K562 (cell line): ENCODE results near the gene ARHGAP23. TPM values are rescaled to one million over a fixed set of nuclear protein-coding genes. Genes with fewer than 3 reads are reported as not detected.

Experiments
- ATAC-seq: fragments of 200-7000 bp; cut with Tn5 transposase; 3 replicates; pipeline ENCODE4 v1.9.1; 2020; ENCODE audit warnings: moderate library complexity
- BruUV-seq: library from RNA; stranded (reverse); fragments of 400-500 nt; replicated peaks from 2 replicates; lab custom pipeline; 2021; lab: Mats Ljungman, UMichigan
- CTCF ChIA-PET: fragments of 300-600 bp; formaldehyde crosslinking; extraction: SDS; loops from one replicate; lab custom pipeline; 2021; ENCODE audit warnings: low intra/inter-chr PET ratio; lab: Yijun Ruan, JAX
- POLR2A ChIA-PET: fragments of 300-600, 350-650 bp; sonication (Branson Sonifier 250); formaldehyde crosslinking; extraction: SDS; loops from one replicate; lab custom pipeline; 2021; ENCODE audit warnings: antibody characterized with exemption, inconsistent platforms; lab: Yijun Ruan, JAX
- DNase-seq, 4 experiments: peaks; one replicate each; pipeline versions ENCODE4 v3.0.0 to v3.0.0-alpha.2; 2011 to 2018; ENCODE audit warnings: low spot score in 3 of 4, mixed read lengths in 3 of 4; ENCODE audit errors: extremely low read depth in 1 of 4
- FAIRE-seq: peaks from 2 replicates; lab custom pipeline; 2011; peaks lifted over from hg19 to GRCh38; lab: Jason Lieb, UNC
- H2AFZ ChIP-seq: 2 replicates; pipeline ENCODE4 v1.6.0; 2011; ENCODE audit warnings: low read depth, low read length, control low read depth, inconsistent platforms
- H3K27ac ChIP-seq: fragments of 200-600 bp; 3 replicates; pipeline ENCODE4 v1.8.0; 2011; ENCODE audit warnings: low read depth, mild to moderate bottlenecking, control low read depth, inconsistent platforms, low read length, moderate library complexity, mixed read lengths; ENCODE audit errors: extremely low read depth
- H3K27me3 ChIP-seq, 2 experiments: fragments of 300-600 bp in 1 of 2; 2 replicates in 1 of 2; 3 replicates in 1 of 2; pipeline versions ENCODE4 v1.6.0 to v1.8.0; 2011; ENCODE audit warnings: inconsistent platforms in 2 of 2, low read length in 2 of 2, mild to moderate bottlenecking in 1 of 2, mixed read lengths in 1 of 2, moderate library complexity in 1 of 2; ENCODE audit not compliant: control insufficient read depth in 2 of 2, insufficient read depth in 2 of 2
- H3K36me3 ChIP-seq: fragments of 300-600 bp; 3 replicates; pipeline ENCODE4 v1.8.0; 2011; ENCODE audit warnings: mild to moderate bottlenecking, low read length, inconsistent platforms; ENCODE audit not compliant: control insufficient read depth, insufficient read depth
- H3K4me1 ChIP-seq, 2 experiments: fragments of 200-600 bp in 1 of 2; replicated peaks in 1 of 2; 2 replicates in 1 of 2; 3 replicates in 1 of 2; pipeline versions ENCODE4 v1.5.1 to v1.8.0; 2011; ENCODE audit warnings: inconsistent platforms in 2 of 2, low read length in 2 of 2, mild to moderate bottlenecking in 1 of 2, mixed read lengths in 1 of 2, moderate library complexity in 1 of 2; ENCODE audit not compliant: control insufficient read depth in 2 of 2, insufficient read depth in 2 of 2
- H3K4me2 ChIP-seq: 2 replicates; pipeline ENCODE4 v1.6.1; 2011; ENCODE audit warnings: low read length, control low read depth, inconsistent platforms, mixed read lengths; ENCODE audit not compliant: insufficient read depth
- H3K4me3 ChIP-seq: fragments of 200-600 bp; sonication (generic), shearing (Covaris generic); 2 replicates; pipeline ENCODE4 v1.5.1; 2016; ENCODE audit warnings: control low read depth, inconsistent platforms
- H3K79me2 ChIP-seq: fragments of 200-600 bp; 3 replicates; pipeline ENCODE4 v1.8.0; 2011; ENCODE audit warnings: low read length, inconsistent platforms; ENCODE audit not compliant: control insufficient read depth, insufficient read depth
- H3K9ac ChIP-seq, 2 experiments: 2 replicates each; pipeline versions ENCODE4 v1.6.0 to v1.6.1; 2011; ENCODE audit warnings: low read depth in 2 of 2, low read length in 2 of 2, control low read depth in 1 of 2, inconsistent platforms in 1 of 2, mild to moderate bottlenecking in 1 of 2, mixed read lengths in 1 of 2; ENCODE audit not compliant: insufficient read depth in 1 of 2
- H3K9me1 ChIP-seq: one replicate; pipeline ENCODE4 v1.6.0; 2011; ENCODE audit warnings: inconsistent platforms, mild to moderate bottlenecking, low read length, moderate library complexity; ENCODE audit not compliant: control insufficient read depth, insufficient read depth
- H3K9me3 ChIP-seq: replicated peaks from 2 replicates; pipeline ENCODE4 v1.5.1; 2011; ENCODE audit warnings: low read depth, low read length, inconsistent platforms; ENCODE audit not compliant: control insufficient read depth, insufficient read depth
- H4K20me1 ChIP-seq: replicated peaks from 2 replicates; pipeline ENCODE4 v1.6.1; 2011; ENCODE audit warnings: low read length, inconsistent platforms, mixed read lengths; ENCODE audit not compliant: control insufficient read depth, insufficient read depth
- BRF2 ChIP-seq: IDR thresholded peaks from 3 replicates; pipeline ENCODE4 v1.6.1; 2011; ENCODE audit warnings: borderline replicate concordance, mild to moderate bottlenecking; ENCODE audit not compliant: insufficient read length, insufficient read depth
- GABPB1 ChIP-seq: sonication (generic); formaldehyde crosslinking; IDR thresholded peaks from 2 replicates; pipeline ENCODE4 v1.8.0; 2022; ENCODE audit warnings: mild to moderate bottlenecking, missing genetic modification reagents
- HMBOX1 ChIP-seq: sonication (generic); IDR thresholded peaks from 2 replicates; pipeline ENCODE4 v1.6.1; 2016
- MAFF ChIP-seq: IDR thresholded peaks from 2 replicates; pipeline ENCODE4 v1.6.1; 2012; ENCODE audit warnings: low read length, improper control_type of control experiment
- POLR3A ChIP-seq: IDR thresholded peaks from 2 replicates; pipeline ENCODE4 v1.6.1; 2011; ENCODE audit warnings: borderline replicate concordance, mild to moderate bottlenecking, moderate library complexity; ENCODE audit not compliant: insufficient read length, insufficient read depth; ENCODE audit errors: extremely low read depth
- TFE3 ChIP-seq: fragments of 450-650 bp; formaldehyde crosslinking; IDR thresholded peaks from 2 replicates; pipeline ENCODE4 v1.4.0; 2020; ENCODE audit warnings: mild to moderate bottlenecking, mixed read lengths
- ZC3H4 ChIP-seq: sonication (generic); formaldehyde crosslinking; IDR thresholded peaks from 2 replicates; pipeline ENCODE4 v1.9.0; 2021; ENCODE audit warnings: missing genetic modification reagents, borderline replicate concordance
- ZEB2 ChIP-seq: fragments of 450-650 bp; IDR thresholded peaks from 2 replicates; pipeline ENCODE4 v1.6.1; 2016
- WGBS: fragments of 100-300 bp; shearing (Covaris generic); methylation state at CpG from one replicate; pipeline ENCODE4 v1.1.6; 2016; ENCODE audit warnings: low coverage, mixed read lengths; ENCODE audit not compliant: insufficient coverage; ENCODE audit errors: missing lambda C conversion rate; 5-methylcytosine and 5-hydroxymethylcytosine counted together
- in situ Hi-C: fragments of 300-500 bp; cut with MboI; formaldehyde crosslinking; loops from 4 replicates; pipeline ENCODE4 v1.15.0; 2018; ENCODE audit warnings: inconsistent platforms, mixed read lengths
- intact Hi-C: fragments of 100-400 bp; cut with micrococcal nuclease; formaldehyde crosslinking; loops from 2 replicates; pipeline ENCODE4 v1.14.2; 2022
- polyA plus RNA-seq, 8 experiments: library from polyadenylated mRNA; depleted of rRNA in 4 of 8; stranded (reverse) in 5 of 8; unstranded in 3 of 8; fragments of >200 nt; fragmentation: Nextera tagmentation in 2 of 8; fragmentation: Illumina TruSeq in 1 of 8; extraction: Ambion mirVana in 2 of 8; extraction: Trizol in 1 of 8; gene quantifications; 2 replicates each; pipeline versions ENCODE4 v1.2.1 to v1.2.3, GENCODE V29; 2011 to 2014; ENCODE audit warnings: inconsistent platforms in 1 of 8, missing spikeins in 1 of 8
- total RNA-seq, 7 experiments: library from RNA; depleted of rRNA in 6 of 7; stranded (reverse); fragments of >200 nt in 6 of 7; fragmentation: Illumina TruSeq in 2 of 7; extraction: Trizol in 2 of 7; gene quantifications; 2 replicates each; pipeline versions ENCODE4 v1.2.1 to v1.2.3, GENCODE V29; 2011 to 2021; ENCODE audit warnings: low replicate concordance in 1 of 7

ARHGAP23 gene
- total and polyA plus RNA-seq, 9 of the 15 experiments (the other 6 are each of a cell fraction or from before 2014, with no cell fraction given), result 0.01 to 2.7 (median 0.70) TPM

- Histone ChIP-seq H3K27ac (no peak overlapping the region), H3K27me3 (peaks cover 5 to 50% of the 10 kb centered on the region in 2 experiments; a peak in 3 of 5 replicates), H3K9ac (no peak overlapping the region), H3K9me1 (no peaks in the 10 kb centered on the region), H3K79me2 (no peaks in the 10 kb centered on the region), H4K20me1 (peaks cover 3% of the 10 kb centered on the region; the same call in 1 of the 2 replicates), H2AFZ (no peak overlapping the region), H3K4me2 (no peak overlapping the region), H3K4me1 (peaks cover 4 to 8% of the 10 kb centered on the region in 2 experiments), H3K4me3 (no peak overlapping the region), H3K36me3 (no peaks in the 10 kb centered on the region), H3K9me3 (no peaks in the 10 kb centered on the region)
- ATAC-seq (no peak), FAIRE-seq (no peak), DNase-seq (no peak)
- intact Hi-C loops (no loop called here), in situ Hi-C loops (loop anchor here (10.0 kb wide), 1 partner anchor 138 kb away; no protein-coding TSS in a partner anchor)
- CTCF ChIA-PET, result no interaction called here
- POLR2A ChIA-PET, result no interaction called here
- WGBS, result 15% methylated on average over 10 of the region's 11 CpGs
- BruUV-seq, result no TSS peak
- no peak for TF ChIP-seq MAFF
- TF ChIP-seq POLR3A, result no peak
- TF ChIP-seq TFE3, result no peak
- TF ChIP-seq ZEB2, result no peak
- no peak for TF ChIP-seq BRF2
- no peak for TF ChIP-seq GABPB1 (CRISPR knock-in tag)
- TF ChIP-seq ZC3H4, result no peak
- TF ChIP-seq HMBOX1, result no peak
Observed at GRCh38 chr17:38436386-38436785, 8.1 kb downstream of the ARHGAP23 start.
